HUES6 (cell line): ENCODE measurements around the gene LMTK2.
"Not testable (repeated sequence)": the region's sequence is repeated elsewhere in the genome, so short reads cannot be mapped to it uniquely, and the experiment has no call there.

Experiments used
- H3K27ac ChIP-seq: 2 replicates; pipeline ENCODE4 v1.7.0; 2013; ENCODE audit warnings: low read depth, mild to moderate bottlenecking, low read length, inconsistent platforms
- H3K27me3 ChIP-seq: 2 replicates; pipeline ENCODE4 v1.6.1; 2013; ENCODE audit warnings: low read length; ENCODE audit not compliant: control insufficient read depth, insufficient read depth
- H3K36me3 ChIP-seq: 2 replicates; pipeline ENCODE4 v1.6.1; 2013; ENCODE audit warnings: low read length; ENCODE audit not compliant: control insufficient read depth, insufficient read depth
- H3K4me1 ChIP-seq: 2 replicates; pipeline ENCODE4 v1.6.1; 2013; ENCODE audit warnings: low read length; ENCODE audit not compliant: control insufficient read depth, insufficient read depth
- H3K4me3 ChIP-seq: 2 replicates; pipeline ENCODE4 v1.5.1; 2013; ENCODE audit warnings: low read depth, low read length
- H3K9ac ChIP-seq: one replicate; pipeline ENCODE4 v1.6.1; 2013; ENCODE audit warnings: mild to moderate bottlenecking, low read length
- H3K9me3 ChIP-seq: 2 replicates; pipeline ENCODE4 v1.6.1; 2013; ENCODE audit warnings: low read depth, low read length; ENCODE audit not compliant: control insufficient read depth, insufficient read depth

The LMTK2 gene

DNA sequence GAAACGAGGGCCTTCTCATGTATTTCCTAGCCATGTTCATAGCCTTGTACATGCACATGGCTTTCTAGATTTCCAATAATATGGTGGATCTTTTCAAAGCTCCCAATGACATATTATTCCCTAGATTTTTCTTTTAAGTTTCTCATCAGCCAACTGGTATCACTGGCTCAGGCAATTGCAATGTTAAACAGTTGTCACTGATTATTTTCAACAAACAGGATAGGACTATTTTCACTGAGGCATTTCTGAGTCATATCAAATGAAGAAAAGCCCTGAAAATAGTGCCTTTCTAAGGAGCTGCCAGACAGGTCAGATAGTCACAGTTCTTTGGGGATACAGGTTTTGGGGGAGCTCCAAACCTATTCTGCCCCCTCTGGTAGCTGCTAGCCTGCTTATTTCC lies 4.5 kb upstream of the LMTK2 start:
- Histone ChIP-seq H3K9ac (no peak overlapping the region), H3K9me3 (peaks cover 30% of the 10 kb centered on the region), H3K27me3 (no peaks in the 10 kb centered on the region), H3K36me3 (no peaks in the 10 kb centered on the region), H3K4me1 (no peaks in the 10 kb centered on the region), H3K27ac (no peak overlapping the region), H3K4me3 (no peak overlapping the region)

- Histone ChIP-seq H3K9ac (no peak overlapping the region), H3K9me3 (peaks cover 9% of the 10 kb centered on the region), H3K4me3 (no peak overlapping the region), H3K27ac (no peak overlapping the region), H3K27me3 (no peaks in the 10 kb centered on the region), H3K4me1 (peaks cover 14% of the 10 kb centered on the region), H3K36me3 (no peaks in the 10 kb centered on the region)
Observed at GRCh38 chr7:98105942-98106544, 619 bp upstream of the LMTK2 start.

DNA sequence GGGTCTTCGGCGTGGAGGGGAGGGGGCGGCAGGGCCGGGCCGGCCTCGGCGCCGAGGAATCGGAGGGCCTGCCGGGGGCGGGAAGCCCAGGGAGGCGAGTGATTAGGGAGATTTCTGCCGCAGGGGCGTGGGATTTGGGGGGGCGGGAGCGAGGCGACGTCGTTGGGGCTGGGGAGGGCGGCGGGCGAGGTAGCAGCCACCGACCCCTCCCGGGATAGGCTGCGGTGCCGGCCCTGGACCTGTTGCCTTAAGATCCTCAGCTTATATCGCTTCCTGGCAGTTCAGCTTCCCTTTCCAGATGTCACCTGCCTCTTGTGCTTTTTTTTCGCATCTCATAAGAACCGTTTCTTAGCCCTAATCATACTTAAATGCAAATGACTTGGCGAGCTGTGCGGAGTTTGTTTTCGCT lies 655 bp downstream of the LMTK2 start:
- peak overlapping the region; percentile 47 for H3K9ac ChIP-seq
- no peaks in the 10 kb centered on the region for H3K36me3 ChIP-seq
- H3K27me3 ChIP-seq, result no peaks in the 10 kb centered on the region
- H3K9me3 ChIP-seq, result peaks cover 3% of the 10 kb centered on the region
- H3K27ac ChIP-seq, result peak overlapping the region; percentile 63; the same call in 1 of the 2 replicates
- peak overlapping the region; percentile 95 for H3K4me3 ChIP-seq
- peaks cover 23% of the 10 kb centered on the region for H3K4me1 ChIP-seq

GRCh38 chr7:98110249-98111022 lies 3.8 kb downstream of the LMTK2 start:
- Histone ChIP-seq H3K4me1 (peaks cover 23% of the 10 kb centered on the region), H3K4me3 (peak overlapping the region; percentile 28; the same call in 1 of the 2 replicates), H3K36me3 (no peaks in the 10 kb centered on the region), H3K27ac (peak overlapping the region; percentile 54; the same call in 1 of the 2 replicates), H3K9ac (no peak overlapping the region), H3K9me3 (no peaks in the 10 kb centered on the region), H3K27me3 (no peaks in the 10 kb centered on the region)

- no peak overlapping the region for H3K27ac ChIP-seq
- H3K9me3 ChIP-seq, result no peaks in the 10 kb centered on the region
- H3K4me3 ChIP-seq, result no peak overlapping the region
- no peak overlapping the region for H3K9ac ChIP-seq
- no peaks in the 10 kb centered on the region for H3K36me3 ChIP-seq
- H3K27me3 ChIP-seq, result no peaks in the 10 kb centered on the region
- peaks cover 27% of the 10 kb centered on the region for H3K4me1 ChIP-seq
Observed at GRCh38 chr7:98112077-98112476, 5.4 kb downstream of the LMTK2 start.

DNA sequence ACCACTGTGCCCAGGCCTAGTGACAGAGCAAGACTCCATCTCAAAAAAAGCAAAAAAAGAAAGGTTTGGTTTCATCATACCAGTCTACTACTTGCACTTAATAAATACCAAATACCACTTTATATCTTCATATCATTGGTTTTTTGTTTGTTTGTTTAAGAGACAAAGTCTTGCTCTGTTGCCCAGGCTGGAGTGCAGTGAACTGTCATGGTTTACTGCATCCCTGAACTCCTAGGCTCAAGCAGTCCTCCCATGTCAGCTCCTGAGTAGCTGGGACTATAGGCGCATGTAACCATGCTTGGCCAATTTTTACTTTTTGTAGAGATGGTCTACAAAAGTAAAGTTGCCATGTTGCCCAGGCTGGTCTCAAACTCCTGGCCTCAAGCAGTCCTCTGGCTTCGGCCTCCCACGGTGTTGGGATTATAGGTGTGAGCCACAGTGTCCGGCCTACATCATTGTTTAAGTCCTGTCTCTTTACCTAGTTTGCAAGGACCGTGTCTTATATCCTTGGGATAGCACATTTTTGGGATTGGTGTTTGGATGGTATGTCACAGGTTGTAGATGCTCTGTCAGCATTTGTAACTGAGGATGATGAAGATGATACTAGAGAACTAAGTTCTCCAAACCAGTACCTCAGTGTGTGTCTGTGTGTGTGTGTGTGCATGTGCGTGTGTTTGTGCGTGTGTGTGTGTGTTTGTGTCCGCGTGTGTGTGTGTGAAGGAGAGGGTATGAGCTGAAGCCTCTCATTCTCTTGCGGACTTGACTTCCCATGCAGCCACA lies 9.3 kb downstream of the LMTK2 start:
- no peaks in the 10 kb centered on the region for H3K9me3 ChIP-seq
- H3K9ac ChIP-seq, result no peak overlapping the region
- H3K27me3 ChIP-seq, result no peaks in the 10 kb centered on the region
- peaks cover 2% of the 10 kb centered on the region; the same call in 1 of the 2 replicates for H3K36me3 ChIP-seq
- H3K4me3 ChIP-seq, result no peak overlapping the region
- H3K4me1 ChIP-seq, result peaks cover 18% of the 10 kb centered on the region
- H3K27ac ChIP-seq, result no peak overlapping the region

DNA sequence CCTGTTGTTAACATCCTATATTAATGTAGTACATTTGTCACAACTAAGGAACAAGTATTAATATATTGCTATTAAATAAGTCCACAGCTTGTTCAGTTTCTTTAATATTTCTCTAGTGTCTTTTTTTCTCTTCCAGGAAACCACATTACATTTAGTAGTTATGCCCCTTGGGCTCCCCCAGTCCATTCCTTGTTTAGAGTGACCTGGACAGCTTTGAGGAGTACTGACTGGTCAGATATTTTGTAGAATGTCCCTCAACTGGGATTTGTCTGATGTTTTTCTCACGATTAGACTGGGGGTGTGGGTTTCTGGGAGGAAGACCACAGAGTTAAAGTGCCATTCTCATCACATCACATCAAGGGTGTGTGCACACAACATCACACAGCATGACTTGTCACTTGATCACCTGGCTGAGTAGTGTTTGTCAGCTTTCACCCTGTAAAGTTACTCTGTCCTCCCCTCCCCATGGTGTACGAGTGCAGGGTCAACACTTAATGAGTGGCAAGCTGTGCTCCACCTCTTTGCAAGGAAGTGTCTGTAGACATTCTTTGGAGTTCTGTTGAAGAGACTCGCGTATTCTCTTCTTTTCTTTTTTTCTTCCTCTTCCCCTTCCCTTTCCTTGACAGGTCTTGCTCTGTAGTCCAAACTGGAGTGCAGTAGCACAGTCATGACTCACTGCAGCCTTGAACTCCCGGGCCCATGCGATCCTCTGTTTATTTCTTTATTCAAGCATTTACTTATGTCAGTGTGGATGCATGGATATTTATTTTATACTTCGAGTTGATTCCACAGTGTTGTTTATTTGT lies 10.2 kb downstream of the LMTK2 start:
- Histone ChIP-seq H3K4me3 (no peak overlapping the region), H3K4me1 (peaks cover 9% of the 10 kb centered on the region), H3K27me3 (no peaks in the 10 kb centered on the region), H3K9me3 (no peaks in the 10 kb centered on the region), H3K9ac (no peak overlapping the region), H3K36me3 (peaks cover 2% of the 10 kb centered on the region; the same call in 1 of the 2 replicates), H3K27ac (no peak overlapping the region)

GRCh38 chr7:98119256-98119918 lies 12.7 kb downstream of the LMTK2 start:
- H3K4me1 ChIP-seq, result peaks cover 12% of the 10 kb centered on the region; the same call in 1 of the 2 replicates
- H3K9ac ChIP-seq, result no peak overlapping the region
- no peak overlapping the region for H3K4me3 ChIP-seq
- no peaks in the 10 kb centered on the region for H3K27me3 ChIP-seq
- peaks cover 2% of the 10 kb centered on the region; the same call in 1 of the 2 replicates for H3K36me3 ChIP-seq
- H3K27ac ChIP-seq, result no peak overlapping the region
- no peaks in the 10 kb centered on the region for H3K9me3 ChIP-seq

DNA sequence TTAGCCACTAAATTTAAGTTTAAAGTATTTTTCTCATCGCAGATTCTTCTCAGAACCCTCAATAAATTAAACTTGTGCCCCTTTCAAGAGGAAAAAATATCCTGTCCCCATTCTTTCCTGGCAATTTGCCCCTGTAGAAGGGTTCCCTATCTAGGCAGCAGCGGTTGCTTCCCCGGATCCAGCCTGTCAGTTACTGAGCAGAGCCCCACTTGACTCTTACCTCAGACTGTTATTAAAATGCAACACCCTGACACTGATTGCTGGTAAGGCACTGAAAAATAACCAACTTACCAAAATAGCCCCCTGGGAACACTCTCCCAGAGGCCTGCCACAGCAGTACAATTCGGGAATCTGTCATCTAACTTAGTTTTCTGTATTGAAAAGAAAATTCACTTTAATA lies 13.9 kb downstream of the LMTK2 start:
- no peak overlapping the region for H3K27ac ChIP-seq

DNA sequence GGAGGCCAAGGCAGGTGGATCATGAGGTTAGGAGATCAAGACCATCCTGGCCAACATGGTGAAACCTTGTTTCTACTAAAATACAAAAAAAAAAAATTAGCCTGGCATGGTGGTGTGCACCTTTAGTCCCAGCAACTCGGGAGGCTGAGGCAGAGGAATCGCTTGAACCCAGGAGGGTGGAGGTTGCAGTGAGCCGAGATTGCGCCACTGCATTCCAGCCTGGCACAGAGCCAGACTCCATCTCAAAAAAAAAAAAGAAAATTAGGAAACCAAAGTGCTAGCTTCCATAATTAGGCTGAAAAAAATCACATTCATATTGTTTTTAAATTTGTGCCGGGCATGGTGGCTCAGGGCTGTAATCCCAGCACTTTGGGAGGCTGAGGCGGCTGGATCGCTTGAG lies 14.7 kb downstream of the LMTK2 start:
- not testable (repeated sequence) for H3K27me3 ChIP-seq, H3K27ac ChIP-seq, H3K9me3 ChIP-seq, H3K36me3 ChIP-seq, H3K4me3 ChIP-seq, H3K9ac ChIP-seq
- H3K4me1 ChIP-seq, result peaks cover 12% of the 10 kb centered on the region; the same call in 1 of the 2 replicates

More for the DNA sequence above, 13.9 kb downstream of the LMTK2 start:
- Histone ChIP-seq H3K9me3 (no peaks in the 10 kb centered on the region), H3K36me3 (peaks cover 2% of the 10 kb centered on the region; the same call in 1 of the 2 replicates), H3K4me1 (peaks cover 12% of the 10 kb centered on the region; the same call in 1 of the 2 replicates), H3K4me3 (no peak overlapping the region), H3K27me3 (no peaks in the 10 kb centered on the region), H3K9ac (no peak overlapping the region)
